Peyer's patch (tissue), 4 donors: ENCODE measurements around the gene CBARP. TPM values are rescaled to one million over a fixed set of nuclear protein-coding genes. Genes with fewer than 3 reads are reported as not detected.
"Not testable (repeated sequence)": the region's sequence is repeated elsewhere in the genome, so short reads cannot be mapped to it uniquely, and the experiment has no call there.

ENCODE experiments used
- DNase-seq, 3 donors: peaks; one replicate each; pipeline ENCODE4 v3.0.0-alpha.2; 2017 to 2019
- H3K27ac ChIP-seq, 4 donors: fragments of 200-600 bp; sonication (generic); one replicate each; pipeline ENCODE4 v1.5.1; 2016 to 2019
- H3K27me3 ChIP-seq, 2 donors: fragments of 200-600 bp; sonication (generic); one replicate each; pipeline ENCODE4 v1.5.1; 2019
- H3K36me3 ChIP-seq, 3 donors: fragments of 200-600 bp; sonication (generic); one replicate each; pipeline ENCODE4 v1.5.1; 2016 to 2019
- H3K4me1 ChIP-seq, 4 donors: fragments of 200-600 bp; sonication (generic); one replicate each; pipeline ENCODE4 v1.5.1; 2016 to 2019
- H3K4me3 ChIP-seq, 4 donors: fragments of 200-600 bp; sonication (generic); 1 replicate in 3 of 4; 2 replicates in 1 of 4; pipeline ENCODE4 v1.5.1; 2016 to 2019; ENCODE audit warnings: mild to moderate bottlenecking in 1 of 4
- H3K9me3 ChIP-seq, 4 donors: fragments of 200-600 bp; sonication (generic); one replicate each; pipeline ENCODE4 v1.5.1; 2016 to 2019; ENCODE audit warnings: mild to moderate bottlenecking in 1 of 4
- POLR2A ChIP-seq, 2 donors: fragments of 450-650 bp; IDR thresholded peaks; one replicate each; pipeline ENCODE4 v1.5.1; 2017; ENCODE audit warnings: antibody characterized with exemption in 2 of 2, mild to moderate bottlenecking in 2 of 2, moderate library complexity in 2 of 2
- total RNA-seq, 4 donors: library from RNA; depleted of rRNA; stranded (reverse); fragments of >200 nt; gene quantifications; one replicate each; pipeline ENCODE4 v1.1.0, GENCODE V29; 2016
- TF ChIP-seq, protein P1 (sequence below), 6 experiments: fragments of 450-650 bp in 4 of 6; fragments of 200-600 bp in 2 of 6; sonication (generic) in 1 of 6; IDR thresholded peaks; one replicate each; pipeline ENCODE4 v1.5.1; 2017 to 2019; ENCODE audit warnings: antibody characterized with exemption in 6 of 6, mild to moderate bottlenecking in 3 of 6, moderate library complexity in 1 of 6

The CBARP gene
- total RNA-seq, 4 donors from 2014 or later = 1.9 TPM; not detected in 3

DNA sequence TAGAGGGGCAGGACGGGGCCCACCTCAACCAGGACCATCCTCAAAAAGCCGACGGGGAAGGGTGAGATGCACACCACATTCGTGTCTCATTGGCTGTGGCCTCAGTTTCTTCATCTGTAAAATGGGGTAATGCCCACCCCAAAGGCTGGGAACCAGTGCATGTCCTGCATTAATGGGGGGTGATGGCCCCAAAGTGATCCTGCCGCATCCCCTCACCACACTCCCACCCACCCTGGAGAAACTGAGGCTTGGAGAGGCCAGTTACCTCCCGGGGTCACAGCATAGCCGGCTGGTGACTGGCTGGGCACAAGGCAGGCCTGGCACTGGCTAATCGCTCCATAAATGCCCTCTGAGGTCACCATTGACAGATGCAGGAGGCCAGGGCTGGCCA is 9.9 kb upstream of the CBARP start:
- no peak for DNase-seq
- Histone ChIP-seq H3K4me3 (peak overlapping the region; percentile 86 to 93 (median 88)), H3K27ac (peak overlapping the region; percentile 99 to 100 (median 100)), H3K27me3 (no peaks in the 10 kb centered on the region), H3K36me3 (peaks cover 0 to 31% (median 0%) of the 10 kb centered on the region in 3 donors), H3K4me1 (peaks cover 3 to 55% (median 29%) of the 10 kb centered on the region in 4 donors), H3K9me3 (no peaks in the 10 kb centered on the region)
- TF ChIP-seq, protein P1, sequence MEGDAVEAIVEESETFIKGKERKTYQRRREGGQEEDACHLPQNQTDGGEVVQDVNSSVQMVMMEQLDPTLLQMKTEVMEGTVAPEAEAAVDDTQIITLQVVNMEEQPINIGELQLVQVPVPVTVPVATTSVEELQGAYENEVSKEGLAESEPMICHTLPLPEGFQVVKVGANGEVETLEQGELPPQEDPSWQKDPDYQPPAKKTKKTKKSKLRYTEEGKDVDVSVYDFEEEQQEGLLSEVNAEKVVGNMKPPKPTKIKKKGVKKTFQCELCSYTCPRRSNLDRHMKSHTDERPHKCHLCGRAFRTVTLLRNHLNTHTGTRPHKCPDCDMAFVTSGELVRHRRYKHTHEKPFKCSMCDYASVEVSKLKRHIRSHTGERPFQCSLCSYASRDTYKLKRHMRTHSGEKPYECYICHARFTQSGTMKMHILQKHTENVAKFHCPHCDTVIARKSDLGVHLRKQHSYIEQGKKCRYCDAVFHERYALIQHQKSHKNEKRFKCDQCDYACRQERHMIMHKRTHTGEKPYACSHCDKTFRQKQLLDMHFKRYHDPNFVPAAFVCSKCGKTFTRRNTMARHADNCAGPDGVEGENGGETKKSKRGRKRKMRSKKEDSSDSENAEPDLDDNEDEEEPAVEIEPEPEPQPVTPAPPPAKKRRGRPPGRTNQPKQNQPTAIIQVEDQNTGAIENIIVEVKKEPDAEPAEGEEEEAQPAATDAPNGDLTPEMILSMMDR (IDR thresholded peaks at IDR 0.05) = no peak
- TF ChIP-seq POLR2A (IDR thresholded peaks at IDR 0.05) = peak in 1 of 2 donors; percentile 26

DNA sequence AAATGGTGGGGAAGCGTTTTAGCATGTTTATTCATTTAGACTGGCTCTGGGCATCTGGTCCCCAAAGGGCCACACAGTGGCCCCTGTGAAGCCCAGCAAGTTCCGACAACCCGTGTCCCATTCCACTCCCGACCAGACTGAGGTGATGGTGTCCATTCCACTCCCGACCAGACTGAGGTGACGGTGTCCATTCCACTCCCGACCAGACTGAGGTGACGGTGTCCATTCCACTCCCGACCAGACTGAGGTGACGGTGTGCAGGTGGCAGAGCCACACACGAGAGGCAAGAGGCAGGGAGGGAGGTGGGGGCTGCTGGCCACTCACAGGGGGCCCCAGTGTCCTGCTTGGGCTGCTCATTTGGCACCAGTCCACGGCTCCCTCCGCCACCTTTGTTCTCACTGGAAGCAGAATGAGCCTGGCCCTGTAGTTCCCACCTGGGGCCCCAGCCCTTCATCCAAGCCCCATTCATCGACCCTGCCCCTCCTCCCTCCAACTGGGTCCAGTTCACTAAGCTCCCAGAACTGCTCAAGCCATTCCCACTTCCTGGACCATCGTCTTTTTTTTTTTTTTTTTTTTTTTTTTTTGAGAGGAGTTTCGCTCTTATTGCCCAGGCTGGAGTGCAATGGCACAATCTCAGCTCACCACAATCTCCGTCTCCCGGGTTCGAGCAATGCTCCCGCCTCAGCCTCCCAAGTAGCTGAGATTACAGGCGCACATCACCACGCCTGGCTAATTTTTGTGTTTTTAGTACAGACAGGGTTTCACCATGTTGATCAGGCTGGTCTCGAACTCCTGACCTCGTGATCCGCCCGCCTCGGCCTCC is 8.7 kb upstream of the CBARP start:
- DNase-seq = peak in 2 of 3 donors; percentile 61 to 70
- H3K4me3 ChIP-seq = peak overlapping the region in 2 of 4 donors; percentile 0 to 95
- H3K27ac ChIP-seq = peak overlapping the region; percentile 82 to 100 (median 100)
- peaks cover 3 to 56% (median 36%) of the 10 kb centered on the region in 4 donors for H3K4me1 ChIP-seq
- TF ChIP-seq, protein P1 (IDR thresholded peaks at IDR 0.05) = peak in 1 of 6 experiments; percentile 2
- peaks cover 0 to 25% (median 0%) of the 10 kb centered on the region in 3 donors for H3K36me3 ChIP-seq
- H3K27me3 ChIP-seq, H3K9me3 ChIP-seq: not testable (repeated sequence)

DNA sequence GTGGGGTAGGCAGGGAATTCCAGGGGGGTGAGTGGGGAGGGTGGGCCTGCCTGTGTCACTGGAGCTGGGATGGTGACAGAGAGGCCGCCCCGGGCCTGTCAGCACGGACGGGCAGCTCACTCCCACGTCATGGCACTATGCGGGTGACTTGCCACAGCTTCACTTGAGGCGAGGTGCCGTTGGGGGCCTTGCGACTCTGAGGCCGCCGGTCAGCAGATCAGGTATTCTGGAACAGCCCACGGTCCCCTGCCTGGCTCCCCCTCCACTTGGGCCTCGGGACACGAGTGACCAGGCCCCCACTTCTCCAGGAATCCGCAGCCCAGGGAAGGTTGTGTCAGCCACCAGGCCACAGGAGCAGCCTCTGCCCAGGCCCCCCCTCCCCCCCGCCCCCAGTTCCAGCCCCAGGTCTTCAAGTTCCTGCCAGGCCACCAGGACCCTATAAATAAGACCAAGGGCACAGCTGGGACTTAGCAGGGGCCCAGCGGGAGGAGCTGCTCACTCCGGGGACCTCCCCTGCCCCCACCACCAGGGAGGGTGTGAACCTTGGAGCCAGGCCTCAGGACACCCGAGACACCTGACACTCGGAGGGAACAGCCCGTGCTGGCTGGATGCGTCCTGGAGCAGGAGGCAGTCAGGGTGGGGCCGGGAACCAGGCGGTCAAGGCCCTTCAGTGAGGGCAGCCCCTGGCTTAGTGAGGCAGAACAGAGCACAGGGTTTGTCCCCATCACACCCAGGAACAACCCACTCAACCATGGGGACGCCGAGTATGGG is 7.9 kb upstream of the CBARP start:
- Histone ChIP-seq H3K4me3 (peak overlapping the region in 2 of 4 donors; percentile 45 to 95), H3K4me1 (peaks cover 7 to 63% (median 44%) of the 10 kb centered on the region in 4 donors), H3K27me3 (no peaks in the 10 kb centered on the region), H3K36me3 (peaks cover 0 to 17% (median 0%) of the 10 kb centered on the region in 3 donors), H3K9me3 (no peaks in the 10 kb centered on the region), H3K27ac (peak overlapping the region; percentile 82 to 100 (median 100))
- DNase-seq = peak in 2 of 3 donors; percentile 93
- peak; percentile 72 to 86 for TF ChIP-seq POLR2A (IDR thresholded peaks at IDR 0.05)
- TF ChIP-seq, protein P1 (IDR thresholded peaks at IDR 0.05) = peak in 1 of 6 experiments; percentile 12

DNA sequence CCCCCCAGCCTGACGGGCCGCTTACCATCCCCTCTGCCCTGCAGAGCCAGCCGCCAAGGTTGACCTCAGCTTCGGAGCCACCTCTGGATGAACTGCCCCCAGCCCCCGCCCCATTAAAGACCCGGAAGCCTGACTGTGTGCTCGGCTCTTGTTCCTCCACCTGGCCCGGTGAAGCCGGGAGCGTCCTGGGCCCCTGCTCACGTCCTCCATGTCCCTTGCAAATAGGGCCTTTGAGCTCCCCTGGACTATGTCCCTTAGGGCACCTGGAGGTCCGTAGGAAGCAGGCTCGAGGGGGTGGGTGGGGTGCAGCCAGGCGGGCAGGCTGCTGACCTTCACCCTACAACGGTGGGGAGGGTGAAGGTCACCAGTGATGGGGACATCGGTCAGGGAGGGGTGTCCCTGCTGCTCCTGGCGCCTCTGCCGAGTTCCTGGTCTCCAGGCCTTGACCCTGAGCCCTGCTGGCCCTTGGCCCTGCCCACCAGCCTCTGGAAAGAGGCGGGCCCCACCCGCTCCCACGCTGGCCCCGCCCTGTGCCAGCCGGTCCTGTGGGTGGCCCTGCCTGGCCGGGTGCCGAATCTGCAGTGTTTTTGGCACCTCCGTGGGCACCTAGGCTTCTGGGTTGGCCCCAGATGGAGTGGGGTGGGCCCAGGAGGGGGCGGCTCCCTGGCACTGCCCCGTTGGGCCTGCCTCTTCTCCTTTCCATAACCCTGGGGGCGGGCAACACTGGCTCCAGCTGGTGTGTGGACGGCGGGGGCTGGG is 7.1 kb upstream of the CBARP start:
- H3K4me1 ChIP-seq = peaks cover 7 to 70% (median 51%) of the 10 kb centered on the region in 4 donors
- H3K27ac ChIP-seq = peak overlapping the region; percentile 82 to 100 (median 100)
- peak in 2 of 3 donors; percentile 87 to 92 for DNase-seq
- H3K4me3 ChIP-seq = peak overlapping the region in 3 of 4 donors; percentile 22 to 95 (median 45)
- H3K9me3 ChIP-seq = no peaks in the 10 kb centered on the region
- peaks cover 0 to 11% (median 0%) of the 10 kb centered on the region in 3 donors for H3K36me3 ChIP-seq
- no peaks in the 10 kb centered on the region for H3K27me3 ChIP-seq
- TF ChIP-seq, protein P1 (IDR thresholded peaks at IDR 0.05) = no peak
- peak; percentile 50 to 53 for TF ChIP-seq POLR2A (IDR thresholded peaks at IDR 0.05)
